ENCODE data around the gene ZNF524. TPM values are rescaled to one million over a fixed set of nuclear protein-coding genes. Genes with fewer than 3 reads are reported as not detected.

Gene ZNF524
- total RNA-seq (2014; rRNA removed; shearing (Covaris generic)): 14.5 and 21.6 TPM in 2 replicates
- 9.2 and 12.3 TPM in 2 replicates for total RNA-seq (2022)
- Bru-seq, nascent RNA: percentile 54 among the genes with signal in this experiment
- percentile 55 among the genes with signal in this experiment for BruChase-seq, experiment 1, labeled RNA remaining after a 6-hour chase
- BruChase-seq, experiment 2, labeled RNA remaining after a 2-hour chase: percentile 56 among the genes with signal in this experiment
- long read RNA-seq, transcript ZNF524-201 (2 exons, 1,102 nt): minor isoform, 6 of 13 reads
- long read RNA-seq, transcript ZNF524-203 (1 exons, 1,260 nt): major isoform, 7 of 13 reads
- long read RNA-seq, partial matches to known transcripts: 0 of 13 reads
- long read RNA-seq, other reads (novel, unspliced or antisense): 0 of 13 reads

- Histone ChIP-seq H3K79me2 (ENCODE audit: insufficient read depth, low read depth, low read length) (no peaks in the 10 kb centered on the region), H4K20me1 (ENCODE audit: insufficient read depth, low read length) (no peaks in the 10 kb centered on the region), H3K9me3 (ENCODE audit: low read length) (no peaks in the 10 kb centered on the region), H2AFZ (ENCODE audit: low read length) (peak within 1 kb of the TSS; percentile 66), H3K4me2 (ENCODE audit: low read length) (peak within 1 kb of the TSS; percentile 100), H3K9me2 (ENCODE audit: insufficient read depth, low read length) (no peaks in the 10 kb centered on the region), H3K4me3 (ENCODE audit: low read depth, low read length, poor library complexity, severe bottlenecking) (peak within 1 kb of the TSS; percentile 74), H3K27ac (ENCODE audit: low read depth, low read length, poor library complexity, severe bottlenecking) (peak within 1 kb of the TSS; percentile 94), H3K36me3 (ENCODE audit: insufficient read depth, low read length) (peaks cover 19% of the 10 kb centered on the region), H3K4me1 (ENCODE audit: insufficient read depth, low read length, poor library complexity, severe bottlenecking) (peaks cover 36% of the 10 kb centered on the region)
- intact Hi-C loops (cut with micrococcal nuclease; ENCODE audit: unreplicated experiment): loop anchor here (1.0 to 2.0 kb wide), 2 partner anchors 19 to 43 kb away; partner anchors contain the start of genes ZNF579 and ZNF581
- DNase-seq (ENCODE audit: low spot score): peak; percentile 93
- CTCF ChIA-PET (ENCODE audit: unreplicated experiment): interaction anchor here (0.6 kb wide), 1 partner anchor 231 kb away, joined by 7 read pairs; no protein-coding TSS in a partner anchor
- no TSS peak for BruUV-seq (replicated peaks)
- no peak for TF ChIP-seq EZH2phosphoT487 (IDR thresholded peaks at IDR 0.05; ENCODE audit: borderline replicate concordance, low read depth, low read length)
- TF ChIP-seq CTCF (conservative IDR thresholded peaks at IDR 0.05; ENCODE audit: low read length): no peak
- POLR2A ChIA-PET: interaction anchor here (0.8 to 1.6 kb wide), 3 partner anchors 14 to 47 kb away, joined by 3 to 15 read pairs (median 7); partner anchors contain the start of gene ZNF784
Observed at GRCh38 chr19:55599842-55600661, at the start of gene ZNF524. Gene ZNF524, plus strand, starts transcription at chr19:55600288. Its CDS starts 1,825 bp downstream, at chr19:55602113.

GRCh38 chr19:55550321-55550650, 49.8 kb upstream of the ZNF524 start:
- H3K79me2 ChIP-seq (ENCODE audit: insufficient read depth, low read depth, low read length): no peaks in the 10 kb centered on the region
- POLR2A ChIA-PET: no interaction called here
- no TSS peak for BruUV-seq (replicated peaks)

More at GRCh38 chr19:55550321-55550650, 49.8 kb upstream of the ZNF524 start:
- Histone ChIP-seq H3K36me3 (ENCODE audit: insufficient read depth, low read length) (no peaks in the 10 kb centered on the region), H3K4me3 (ENCODE audit: low read depth, low read length, poor library complexity, severe bottlenecking) (no peak overlapping the region), H4K20me1 (ENCODE audit: insufficient read depth, low read length) (no peaks in the 10 kb centered on the region), H3K9me2 (ENCODE audit: insufficient read depth, low read length) (no peaks in the 10 kb centered on the region), H3K4me1 (ENCODE audit: insufficient read depth, low read length, poor library complexity, severe bottlenecking) (peaks cover 8% of the 10 kb centered on the region), H2AFZ (ENCODE audit: low read length) (0 out of 2 replicates have a peak overlapping the region, but pooled peaks have one; percentile 55), H3K4me2 (ENCODE audit: low read length) (no peak overlapping the region), H3K27ac (ENCODE audit: low read depth, low read length, poor library complexity, severe bottlenecking) (no peak overlapping the region), H3K9me3 (ENCODE audit: low read length) (no peaks in the 10 kb centered on the region)
- intact Hi-C loops (cut with micrococcal nuclease; ENCODE audit: unreplicated experiment): no loop called here
- CTCF ChIA-PET (ENCODE audit: unreplicated experiment): no interaction called here
- no peak for DNase-seq (ENCODE audit: low spot score)
- TF ChIP-seq EZH2phosphoT487 (IDR thresholded peaks at IDR 0.05; ENCODE audit: borderline replicate concordance, low read depth, low read length): no peak
- TF ChIP-seq CTCF (conservative IDR thresholded peaks at IDR 0.05; ENCODE audit: low read length): no peak

Measured in OCI-LY7 (cell line).